ENCODE data around the gene LMX1B.

Gene LMX1B

DNA sequence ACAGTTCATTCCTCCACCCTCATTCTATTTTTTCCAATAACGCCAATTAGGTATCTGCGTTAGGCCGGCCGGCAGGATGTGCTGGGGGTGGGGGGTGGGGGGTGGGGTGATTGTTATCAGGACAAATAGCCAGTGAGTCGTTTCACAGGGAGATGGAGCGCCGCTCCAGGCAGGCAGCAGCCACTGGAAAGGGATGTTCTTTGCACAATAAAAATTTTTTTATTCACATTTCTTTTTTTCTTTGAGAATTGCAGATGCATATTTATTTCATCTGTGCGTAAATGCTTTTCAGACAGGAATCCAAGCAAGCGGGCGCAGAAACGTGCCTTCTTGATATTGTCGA is 4.1 kb downstream of the LMX1B start:
- DNase-seq (ENCODE audit: low read depth in 2 of 2) = no peak

DNA sequence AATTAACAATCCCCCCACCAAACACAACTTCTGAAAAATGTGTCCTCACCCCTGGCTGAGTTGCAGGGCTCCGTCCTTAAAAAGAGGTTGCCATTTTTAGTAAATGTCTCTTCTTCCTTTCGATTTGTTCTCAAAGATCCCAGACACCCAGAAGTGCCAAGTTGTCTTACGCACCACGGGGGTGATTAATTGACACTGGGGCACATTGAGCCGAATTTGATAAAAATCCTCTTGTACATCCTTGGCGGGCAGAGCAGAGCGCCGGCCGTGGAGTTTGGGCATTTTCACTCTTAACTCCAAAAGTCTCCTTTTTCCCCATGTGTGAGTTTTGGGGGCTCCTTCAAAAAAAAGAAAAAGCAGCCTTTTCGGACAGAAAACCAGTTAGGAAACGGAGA is 4.5 kb downstream of the LMX1B start:
- no peak for DNase-seq (ENCODE audit: low read depth in 2 of 2)

GRCh38 chr9:126618585-126619360 is 5.0 kb downstream of the LMX1B start:
- DNase-seq (ENCODE audit: low read depth in 2 of 2) = no peak

DNA sequence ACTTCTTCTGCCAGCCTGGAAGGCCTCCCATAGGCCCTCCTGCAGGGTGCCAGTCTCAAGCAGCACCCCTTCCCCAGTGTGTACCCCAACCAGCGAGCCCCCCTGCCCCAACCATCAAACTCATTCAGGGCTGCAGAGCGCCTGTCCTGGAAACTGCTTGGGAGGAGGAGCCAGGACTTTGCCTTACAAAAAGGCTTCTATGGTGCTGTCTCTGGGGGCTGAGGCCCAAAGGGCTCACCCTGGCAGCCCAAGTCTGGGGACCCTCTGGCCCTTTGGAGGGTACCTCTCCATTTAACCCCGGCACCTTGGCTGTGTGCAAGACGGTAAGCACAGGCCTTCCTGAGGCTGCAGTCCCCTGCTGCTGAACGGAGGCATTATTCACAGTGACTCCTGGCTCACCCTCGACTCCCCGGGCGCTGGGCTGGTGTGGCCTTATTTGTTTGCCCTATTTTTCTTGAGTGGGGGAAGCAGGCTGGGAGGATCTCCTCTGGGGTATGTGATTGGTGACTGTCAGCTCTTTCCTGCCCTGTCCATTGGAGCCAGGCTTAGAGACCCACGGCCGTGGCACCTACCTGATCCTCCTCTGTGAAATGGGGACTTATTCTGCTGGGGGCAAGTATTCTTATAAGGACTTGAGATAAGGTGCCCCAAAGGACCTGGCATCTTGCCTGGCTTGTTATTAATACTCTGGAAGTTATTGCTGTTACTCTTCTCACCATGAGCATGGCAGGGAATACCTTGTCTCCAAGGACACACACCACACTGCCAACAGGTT is 5.8 kb downstream of the LMX1B start:
- no peak for DNase-seq (ENCODE audit: low read depth in 2 of 2)

DNA sequence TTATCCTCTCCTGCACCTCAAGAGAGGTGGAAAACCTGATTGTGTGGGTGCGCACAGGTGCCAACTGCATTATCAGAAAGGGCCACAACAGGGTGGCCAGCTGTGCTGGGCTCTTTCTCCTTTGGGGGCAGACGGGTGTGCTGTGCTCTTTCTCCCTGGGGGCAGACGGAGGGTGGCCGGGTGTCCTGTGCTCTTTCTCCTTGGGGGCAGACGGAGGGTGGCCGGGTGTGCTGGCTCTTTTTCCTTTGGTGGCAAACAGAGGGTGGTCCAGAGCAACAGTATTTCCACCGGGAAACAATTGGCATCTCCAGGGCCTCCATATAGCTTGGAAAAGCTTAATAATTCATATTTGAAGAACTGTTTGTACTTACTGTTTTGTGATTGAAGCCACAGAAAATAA is 6.8 kb downstream of the LMX1B start:
- no peak for DNase-seq (ENCODE audit: low read depth in 2 of 2)

DNA sequence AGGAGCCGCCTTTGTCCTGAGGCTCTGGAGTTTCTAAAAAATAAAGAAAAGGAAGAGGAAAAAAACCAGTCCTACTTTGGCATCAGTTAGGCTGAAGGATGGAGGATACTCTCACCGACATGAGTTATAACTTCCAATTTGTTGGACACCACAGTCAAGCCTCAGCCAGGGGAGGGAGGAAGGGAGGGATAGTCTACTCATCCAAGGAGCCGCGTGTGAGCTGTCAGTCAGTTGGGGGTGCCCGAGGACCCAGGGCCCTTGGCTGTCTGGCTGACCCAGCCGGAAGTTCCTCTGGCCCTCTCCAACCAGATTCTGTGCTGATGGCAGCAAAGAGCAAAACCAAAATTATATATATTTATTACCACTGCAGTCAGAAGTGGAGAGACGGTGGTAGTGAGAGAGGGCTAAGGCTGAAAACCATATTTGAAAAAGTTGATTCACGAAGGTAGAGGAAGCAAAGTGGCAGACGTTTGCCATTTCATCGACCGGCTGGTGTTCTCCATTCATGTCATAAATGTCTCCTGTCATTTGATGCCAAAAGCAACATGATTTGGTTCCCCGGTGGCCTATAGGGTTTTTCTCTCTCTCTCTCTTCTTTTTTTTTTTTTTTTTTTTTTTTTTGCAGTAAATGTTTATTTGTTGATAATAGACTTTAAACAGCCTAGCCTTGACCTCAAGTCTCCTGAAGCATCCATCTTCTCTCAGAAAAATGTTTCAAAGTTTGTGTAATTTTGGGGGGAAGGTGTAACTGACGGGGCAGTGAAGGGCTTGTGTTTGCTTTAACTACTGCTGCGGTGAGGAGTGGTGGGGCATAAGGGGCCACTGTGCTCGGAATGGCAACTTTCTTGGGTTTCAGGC is 7.6 kb downstream of the LMX1B start:
- no peak for DNase-seq (ENCODE audit: low read depth in 2 of 2)

DNA sequence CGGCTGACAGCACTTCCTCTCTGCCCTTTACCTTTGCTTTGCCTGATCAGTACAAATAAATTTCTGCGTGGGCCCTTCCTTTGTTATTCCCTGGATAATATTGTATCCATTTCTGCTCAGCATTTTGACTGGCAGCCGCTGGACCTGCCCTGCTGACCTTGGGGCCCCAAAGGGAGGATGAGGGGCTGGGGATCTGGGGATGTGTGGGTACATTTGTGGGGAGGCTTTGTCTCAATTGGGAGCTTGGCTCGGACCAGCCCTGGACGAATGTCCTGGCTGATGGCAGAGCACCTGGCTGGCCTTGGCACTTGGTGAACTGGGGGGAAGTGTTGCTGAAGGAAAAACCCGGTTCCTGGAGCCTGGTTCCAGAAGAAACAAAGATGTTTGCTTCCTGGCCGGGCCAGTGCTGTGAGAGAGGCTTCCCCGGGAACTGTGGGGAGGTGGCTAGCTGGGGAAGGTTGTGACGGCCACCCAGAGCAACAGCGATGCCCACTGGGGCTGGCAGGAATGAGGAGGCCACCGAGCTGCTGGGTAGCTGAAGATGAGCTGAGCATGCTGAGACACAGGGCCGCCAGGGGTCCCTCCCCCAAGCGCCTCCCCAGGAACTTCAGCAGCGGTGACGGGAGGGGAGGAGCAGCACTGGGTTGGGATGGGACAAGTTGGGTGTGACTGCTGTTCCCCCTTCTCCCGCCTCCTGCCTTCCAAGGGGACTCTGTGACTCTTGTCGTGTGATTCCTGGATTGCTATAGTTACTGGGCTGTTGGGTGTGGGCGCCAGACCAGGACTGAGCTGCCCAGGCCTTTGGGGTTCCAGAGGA is 8.4 kb downstream of the LMX1B start:
- DNase-seq (ENCODE audit: low read depth in 2 of 2) = no peak

GRCh38 chr9:126623314-126623666 is 9.6 kb downstream of the LMX1B start:
- DNase-seq (ENCODE audit: low read depth in 2 of 2) = no peak

- DNase-seq (ENCODE audit: low read depth in 2 of 2) = no peak
Measured at GRCh38 chr9:126623667-126624478, 10.1 kb downstream of the LMX1B start.

- no peak for DNase-seq (ENCODE audit: low read depth in 2 of 2)
Measured at GRCh38 chr9:126624479-126624826, 10.7 kb downstream of the LMX1B start.

DNA sequence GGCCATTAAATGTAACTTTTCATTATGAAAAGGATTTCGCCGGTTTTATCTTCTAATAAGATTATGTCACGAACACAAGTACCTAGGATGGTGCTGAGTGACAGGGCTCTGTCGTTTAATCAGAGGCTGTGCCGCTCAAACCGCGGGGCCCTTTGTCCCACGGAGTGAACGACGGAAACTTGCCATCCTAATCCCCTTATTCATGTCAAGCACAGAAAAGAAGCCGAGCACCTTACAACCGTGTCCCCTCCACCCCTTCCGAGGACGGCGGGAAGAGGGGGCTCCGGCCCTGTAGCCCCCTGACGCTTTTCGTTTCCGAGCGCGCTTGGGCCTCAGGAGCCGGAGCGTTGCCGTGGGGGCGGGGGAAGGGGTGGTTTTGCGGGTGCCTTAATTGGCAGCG is 11.2 kb downstream of the LMX1B start:
- no peak for DNase-seq (ENCODE audit: low read depth in 2 of 2)

- DNase-seq (ENCODE audit: low read depth in 2 of 2) = no peak
Measured at GRCh38 chr9:126625329-126626126, 11.8 kb downstream of the LMX1B start.

DNA sequence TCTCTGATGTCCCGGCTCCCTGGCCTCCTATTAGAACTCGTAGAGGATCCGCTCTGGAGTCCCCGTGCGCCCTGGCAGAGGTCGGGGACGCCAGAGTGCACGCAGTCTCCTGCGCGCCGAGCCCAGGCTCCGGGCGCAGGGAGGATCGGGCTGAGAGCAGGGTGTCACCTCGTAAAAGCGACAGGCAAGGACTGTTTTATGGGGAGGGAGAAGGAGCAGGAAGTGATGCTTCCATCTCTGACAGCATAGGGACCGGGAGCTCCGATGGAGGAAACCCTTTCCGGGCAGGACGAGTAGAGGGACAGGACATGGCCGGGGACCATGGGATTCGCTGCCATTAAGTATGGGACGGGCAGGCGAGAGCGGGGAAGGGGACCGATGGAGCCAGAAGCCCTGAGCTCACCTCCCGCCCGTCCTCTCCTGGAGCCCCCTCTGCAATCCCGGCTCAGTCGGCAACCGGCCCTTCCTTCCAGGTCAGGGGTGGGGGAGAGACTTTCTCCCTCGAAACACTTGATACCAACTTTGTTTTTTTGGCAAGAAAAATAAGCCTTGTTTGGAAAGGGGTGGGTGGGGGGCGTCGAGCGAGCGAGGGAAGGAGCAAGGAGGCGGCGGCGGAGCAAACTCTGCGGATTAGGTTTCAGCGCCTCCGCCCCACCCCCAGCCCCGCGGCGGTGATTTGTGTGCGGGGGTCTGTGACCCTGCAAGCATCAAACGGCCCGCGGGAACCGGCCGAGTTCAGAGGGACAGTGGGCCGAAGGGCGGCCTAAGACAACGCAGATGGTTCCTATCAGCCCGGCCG is 12.6 kb downstream of the LMX1B start:
- no peak for DNase-seq (ENCODE audit: low read depth in 2 of 2)

GRCh38 chr9:126626926-126627233 is 13.2 kb downstream of the LMX1B start:
- no peak for DNase-seq (ENCODE audit: low read depth in 2 of 2)

DNA sequence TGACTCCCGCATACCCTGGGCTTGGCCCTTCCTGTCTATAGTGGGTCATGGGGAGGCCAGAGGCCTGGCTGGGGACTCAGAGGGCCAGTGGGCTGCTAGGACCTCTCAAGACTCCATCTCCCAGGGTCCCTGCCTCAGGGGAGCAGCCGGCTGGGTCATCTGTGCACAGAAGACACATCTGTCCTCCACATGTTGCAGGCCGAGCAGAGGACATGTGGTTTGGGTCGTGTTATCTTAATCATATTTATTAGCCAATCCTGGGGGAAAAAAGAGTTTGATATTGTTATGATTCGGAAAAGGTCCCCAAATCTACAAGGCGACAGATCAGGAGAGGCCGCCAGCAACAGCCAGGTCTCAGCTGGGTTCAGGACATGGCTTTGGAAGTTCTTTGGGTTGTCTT is 14.4 kb downstream of the LMX1B start:
- no peak for DNase-seq (ENCODE audit: low read depth in 2 of 2)

- DNase-seq (ENCODE audit: low read depth in 2 of 2) = no peak
Measured at GRCh38 chr9:126628969-126629674, 15.4 kb downstream of the LMX1B start.

DNA sequence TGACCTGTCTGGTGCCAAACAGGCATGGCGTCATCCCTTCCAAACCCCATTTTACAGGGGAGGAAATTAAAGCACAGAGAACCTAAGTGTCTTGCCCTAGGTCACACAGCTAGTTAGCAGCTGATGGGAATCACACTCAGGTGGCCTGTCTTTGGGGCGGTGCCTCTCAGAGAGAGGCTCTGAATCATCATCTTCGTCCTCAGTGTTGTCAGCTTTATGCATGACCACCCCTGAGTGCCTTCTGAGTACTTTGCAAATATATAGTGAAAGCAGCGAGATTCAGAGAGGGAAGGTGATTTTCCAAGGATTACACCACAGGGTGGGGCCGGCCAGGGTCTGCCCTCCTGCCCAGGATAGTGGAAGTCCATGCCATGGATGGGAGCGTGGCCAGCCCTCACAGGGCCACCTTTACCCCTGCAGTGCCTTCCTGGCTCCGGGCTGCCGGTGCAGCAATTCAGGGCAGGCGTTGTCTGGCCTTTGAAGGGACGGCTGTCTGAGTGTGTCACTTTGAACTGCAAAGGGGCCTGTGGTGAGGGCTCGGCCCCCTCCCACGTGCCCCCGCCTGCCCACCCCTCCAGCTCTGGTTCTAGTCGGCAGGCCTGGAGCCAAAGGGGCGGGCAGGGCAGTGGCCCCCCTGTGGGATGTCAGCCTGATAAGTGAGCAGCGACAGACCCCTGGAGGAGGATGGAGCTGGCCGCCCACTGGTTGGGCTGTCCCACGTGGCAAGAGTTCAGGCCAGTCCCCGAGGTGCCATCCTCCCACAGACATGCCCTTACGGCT is 16.9 kb downstream of the LMX1B start:
- DNase-seq (ENCODE audit: low read depth in 2 of 2) = no peak

GRCh38 chr9:126631254-126631653 is 17.5 kb downstream of the LMX1B start:
- DNase-seq (ENCODE audit: low read depth in 2 of 2) = no peak

Data from stimulated activated CD4-positive, alpha-beta T cell treated with anti-CD3 and anti-CD28 coated beads, Interleukin-4, amount 100 ng/mL, for 48 hours (primary cell).